Stimulated activated CD4-positive, alpha-beta T cell treated with anti-CD3 and anti-CD28 coated beads, TNF-alpha, amount 100 ng/mL, for 48 hours (primary cell): ENCODE measurements around the gene CCDC116.
"Not testable (repeated sequence)": the region's sequence is repeated elsewhere in the genome, so short reads cannot be mapped to it uniquely, and the experiment has no call there.

Experiments
- DNase-seq, 3 donors: peaks; one replicate each; pipeline ENCODE4 v3.0.0-alpha.2; 2020; ENCODE audit warnings: low read depth in 3 of 3

CCDC116 gene

GRCh38 chr22:21606775-21607174 is 25.8 kb upstream of the CCDC116 start:
- no peak for DNase-seq

GRCh38 chr22:21609556-21610157 is 22.9 kb upstream of the CCDC116 start:
- DNase-seq: not testable (repeated sequence)

- no peak for DNase-seq
These were observed 21.2 kb upstream of the CCDC116 start for GRCh38 chr22:21611210-21611977.

GRCh38 chr22:21612858-21613257 is 19.7 kb upstream of the CCDC116 start:
- DNase-seq: no peak

GRCh38 chr22:21613553-21614233 is 18.9 kb upstream of the CCDC116 start:
- no peak for DNase-seq

- DNase-seq: no peak
These were observed 16.8 kb upstream of the CCDC116 start for GRCh38 chr22:21615731-21616130.

GRCh38 chr22:21617337-21617736 is 15.2 kb upstream of the CCDC116 start:
- not testable (repeated sequence) for DNase-seq

GRCh38 chr22:21621025-21621424 is 11.5 kb upstream of the CCDC116 start:
- DNase-seq: no peak

- no peak for DNase-seq
These were observed 10.3 kb upstream of the CCDC116 start for GRCh38 chr22:21622011-21622918.

- DNase-seq: no peak
These were observed 9.5 kb upstream of the CCDC116 start for GRCh38 chr22:21622919-21623647.

- DNase-seq: no peak
These were observed 9.0 kb upstream of the CCDC116 start for GRCh38 chr22:21623648-21623970.

GRCh38 chr22:21624120-21624879 is 8.3 kb upstream of the CCDC116 start:
- peak in 2 of 3 donors; percentile 24 to 52 for DNase-seq

- no peak for DNase-seq
These were observed 7.4 kb upstream of the CCDC116 start for GRCh38 chr22:21624880-21625791.

- no peak for DNase-seq
These were observed 6.4 kb upstream of the CCDC116 start for GRCh38 chr22:21626073-21626734.

- no peak for DNase-seq
These were observed 5.7 kb upstream of the CCDC116 start for GRCh38 chr22:21626735-21627469.

GRCh38 chr22:21628386-21629254 is 3.9 kb upstream of the CCDC116 start:
- no peak for DNase-seq
